ENCODE measurements around the gene LIPC. TPM values are rescaled to one million over a fixed set of nuclear protein-coding genes. Genes with fewer than 3 reads are reported as not detected.

Gene LIPC
- total and polyA plus RNA-seq, 10 of the 15 experiments (the other 5 are each of a cell fraction or from before 2014, with no cell fraction given): 0.06 to 0.31 (median 0.16) TPM; not detected in 1

DNA sequence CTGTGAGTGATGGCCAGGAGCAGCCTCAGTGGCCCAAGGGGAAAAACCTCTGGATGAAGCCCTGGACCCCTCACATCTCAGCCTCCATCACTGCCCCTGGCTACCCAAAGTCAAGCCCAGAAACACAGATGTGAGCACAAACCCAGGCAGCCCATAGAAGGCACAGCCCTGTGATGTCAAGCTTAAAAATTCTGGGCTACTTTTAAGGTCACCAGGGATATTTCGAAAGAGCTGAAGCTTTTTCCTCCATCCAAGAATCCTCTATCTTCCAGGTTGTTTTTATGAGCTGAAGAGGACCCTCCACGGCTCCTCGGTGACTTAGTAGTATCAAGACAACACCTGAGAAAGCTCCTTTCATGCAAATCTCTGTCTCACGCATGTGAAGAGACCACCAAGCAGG is 11.5 kb downstream of the LIPC start:
- no peak for DNase-seq (ENCODE audit: low read depth, low spot score)
- CTCF ChIA-PET: interaction anchor here (1.0 kb wide), 2 partner anchors 26 to 576 kb away, joined by 3 read pairs; no protein-coding TSS in a partner anchor
- Histone ChIP-seq H3K79me2 (ENCODE audit: control insufficient read depth, insufficient read depth, low read length) (no peaks in the 10 kb centered on the region), H3K9me3 (replicated peaks; ENCODE audit: control insufficient read depth, insufficient read depth, low read length) (no peaks in the 10 kb centered on the region), H2AFZ (ENCODE audit: control insufficient read depth, low read depth, low read length) (no peak overlapping the region), H3K4me1 (ENCODE audit: control insufficient read depth, insufficient read depth, low read length) (no peaks in the 10 kb centered on the region), H3K4me2 (ENCODE audit: control insufficient read depth, insufficient read depth) (no peak overlapping the region), H3K27ac (ENCODE audit: control insufficient read depth, insufficient read depth) (no peak overlapping the region), H3K27me3 (replicated peaks in 1 of 2; ENCODE audit: control insufficient read depth in 2 of 2, insufficient read depth in 2 of 2, low read length in 1 of 2) (no peaks in the 10 kb centered on the region), H3K4me3 (no peak overlapping the region), H3K9ac (ENCODE audit: control insufficient read depth, insufficient read depth, low read length) (no peak overlapping the region), H3K36me3 (ENCODE audit: control insufficient read depth in 2 of 2, insufficient read depth in 2 of 2, low read length in 1 of 2) (no peaks in the 10 kb centered on the region), H4K20me1 (ENCODE audit: control insufficient read depth, insufficient read depth) (no peaks in the 10 kb centered on the region)
- ATAC-seq: no peak
- 72% methylated on average over 4 of the region's 4 CpGs for WGBS (ENCODE audit: insufficient coverage, insufficient replicate concordance, low lambda C conversion rate, missing lambda C conversion rate)
- RAD21 ChIA-PET (ENCODE audit: unreplicated experiment): interaction anchor here (0.6 to 0.7 kb wide), 2 partner anchors 174 to 216 kb away, joined by 3 read pairs; no protein-coding TSS in a partner anchor
- no peak for FAIRE-seq
- intact Hi-C loops (cut with micrococcal nuclease; ENCODE audit: unreplicated experiment) (no loop called here), in situ Hi-C loops (cut with MboI) (no loop called here)
- BruUV-seq (replicated peaks): no TSS peak
- TF ChIP-seq KLF5 (IDR thresholded peaks at IDR 0.05; ENCODE audit: partially characterized antibody) (no peak), NR2C1 (IDR thresholded peaks at IDR 0.05) (no peak), CHD4 (IDR thresholded peaks at IDR 0.05) (no peak), HCFC1 (IDR thresholded peaks at IDR 0.05; ENCODE audit: low read length) (no peak)
- POLR2A ChIA-PET: no interaction called here
- SMC1A ChIA-PET (ENCODE audit: uncharacterized antibody, unreplicated experiment): no interaction called here

DNA sequence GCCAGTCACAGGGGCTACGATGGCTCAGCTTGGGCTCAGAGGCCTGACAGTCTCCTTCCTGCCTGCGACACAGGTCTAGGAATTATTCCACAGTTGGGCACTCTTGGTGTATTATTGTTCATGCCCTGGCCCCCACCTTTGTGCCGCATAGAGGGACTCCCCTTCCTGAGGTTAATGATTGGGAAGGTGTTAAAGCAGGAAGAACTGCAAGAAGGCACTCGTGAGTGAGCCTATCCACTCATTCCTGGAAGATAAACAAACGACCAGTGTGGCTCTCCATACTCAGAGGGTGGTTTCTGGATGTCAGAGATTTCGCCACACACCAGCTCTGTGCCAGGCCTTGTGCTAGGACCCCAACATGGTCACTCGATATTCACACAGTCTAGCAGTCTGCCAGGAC is 12.3 kb downstream of the LIPC start:
- in situ Hi-C loops (cut with MboI) (no loop called here), intact Hi-C loops (cut with micrococcal nuclease; ENCODE audit: unreplicated experiment) (no loop called here)
- Histone ChIP-seq H3K9ac (ENCODE audit: control insufficient read depth, insufficient read depth, low read length) (no peak overlapping the region), H2AFZ (ENCODE audit: control insufficient read depth, low read depth, low read length) (no peak overlapping the region), H4K20me1 (ENCODE audit: control insufficient read depth, insufficient read depth) (no peaks in the 10 kb centered on the region), H3K27ac (ENCODE audit: control insufficient read depth, insufficient read depth) (no peak overlapping the region), H3K9me3 (replicated peaks; ENCODE audit: control insufficient read depth, insufficient read depth, low read length) (no peaks in the 10 kb centered on the region), H3K4me3 (no peak overlapping the region), H3K36me3 (ENCODE audit: control insufficient read depth in 2 of 2, insufficient read depth in 2 of 2, low read length in 1 of 2) (no peaks in the 10 kb centered on the region), H3K79me2 (ENCODE audit: control insufficient read depth, insufficient read depth, low read length) (no peaks in the 10 kb centered on the region), H3K4me2 (ENCODE audit: control insufficient read depth, insufficient read depth) (no peak overlapping the region), H3K27me3 (replicated peaks in 1 of 2; ENCODE audit: control insufficient read depth in 2 of 2, insufficient read depth in 2 of 2, low read length in 1 of 2) (no peaks in the 10 kb centered on the region), H3K4me1 (ENCODE audit: control insufficient read depth, insufficient read depth, low read length) (no peaks in the 10 kb centered on the region)
- POLR2A ChIA-PET: no interaction called here
- WGBS (ENCODE audit: insufficient coverage, insufficient replicate concordance, low lambda C conversion rate, missing lambda C conversion rate): 54% methylated on average over 7 of the region's 7 CpGs
- DNase-seq (ENCODE audit: low read depth, low spot score): no peak
- FAIRE-seq: no peak
- no TSS peak for BruUV-seq (replicated peaks)
- CTCF ChIA-PET: interaction anchor here (1.0 kb wide), 1 partner anchor 26 kb away, joined by 3 read pairs; no protein-coding TSS in a partner anchor
- RAD21 ChIA-PET (ENCODE audit: unreplicated experiment): no interaction called here
- SMC1A ChIA-PET (ENCODE audit: uncharacterized antibody, unreplicated experiment): no interaction called here
- no peak for ATAC-seq
- TF ChIP-seq, protein P1, sequence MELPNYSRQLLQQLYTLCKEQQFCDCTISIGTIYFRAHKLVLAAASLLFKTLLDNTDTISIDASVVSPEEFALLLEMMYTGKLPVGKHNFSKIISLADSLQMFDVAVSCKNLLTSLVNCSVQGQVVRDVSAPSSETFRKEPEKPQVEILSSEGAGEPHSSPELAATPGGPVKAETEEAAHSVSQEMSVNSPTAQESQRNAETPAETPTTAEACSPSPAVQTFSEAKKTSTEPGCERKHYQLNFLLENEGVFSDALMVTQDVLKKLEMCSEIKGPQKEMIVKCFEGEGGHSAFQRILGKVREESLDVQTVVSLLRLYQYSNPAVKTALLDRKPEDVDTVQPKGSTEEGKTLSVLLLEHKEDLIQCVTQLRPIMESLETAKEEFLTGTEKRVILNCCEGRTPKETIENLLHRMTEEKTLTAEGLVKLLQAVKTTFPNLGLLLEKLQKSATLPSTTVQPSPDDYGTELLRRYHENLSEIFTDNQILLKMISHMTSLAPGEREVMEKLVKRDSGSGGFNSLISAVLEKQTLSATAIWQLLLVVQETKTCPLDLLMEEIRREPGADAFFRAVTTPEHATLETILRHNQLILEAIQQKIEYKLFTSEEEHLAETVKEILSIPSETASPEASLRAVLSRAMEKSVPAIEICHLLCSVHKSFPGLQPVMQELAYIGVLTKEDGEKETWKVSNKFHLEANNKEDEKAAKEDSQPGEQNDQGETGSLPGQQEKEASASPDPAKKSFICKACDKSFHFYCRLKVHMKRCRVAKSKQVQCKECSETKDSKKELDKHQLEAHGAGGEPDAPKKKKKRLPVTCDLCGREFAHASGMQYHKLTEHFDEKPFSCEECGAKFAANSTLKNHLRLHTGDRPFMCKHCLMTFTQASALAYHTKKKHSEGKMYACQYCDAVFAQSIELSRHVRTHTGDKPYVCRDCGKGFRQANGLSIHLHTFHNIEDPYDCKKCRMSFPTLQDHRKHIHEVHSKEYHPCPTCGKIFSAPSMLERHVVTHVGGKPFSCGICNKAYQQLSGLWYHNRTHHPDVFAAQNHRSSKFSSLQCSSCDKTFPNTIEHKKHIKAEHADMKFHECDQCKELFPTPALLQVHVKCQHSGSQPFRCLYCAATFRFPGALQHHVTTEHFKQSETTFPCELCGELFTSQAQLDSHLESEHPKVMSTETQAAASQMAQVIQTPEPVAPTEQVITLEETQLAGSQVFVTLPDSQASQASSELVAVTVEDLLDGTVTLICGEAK (IDR thresholded peaks at IDR 0.05; ENCODE audit: borderline replicate concordance): no peak
- TF ChIP-seq, protein P2, sequence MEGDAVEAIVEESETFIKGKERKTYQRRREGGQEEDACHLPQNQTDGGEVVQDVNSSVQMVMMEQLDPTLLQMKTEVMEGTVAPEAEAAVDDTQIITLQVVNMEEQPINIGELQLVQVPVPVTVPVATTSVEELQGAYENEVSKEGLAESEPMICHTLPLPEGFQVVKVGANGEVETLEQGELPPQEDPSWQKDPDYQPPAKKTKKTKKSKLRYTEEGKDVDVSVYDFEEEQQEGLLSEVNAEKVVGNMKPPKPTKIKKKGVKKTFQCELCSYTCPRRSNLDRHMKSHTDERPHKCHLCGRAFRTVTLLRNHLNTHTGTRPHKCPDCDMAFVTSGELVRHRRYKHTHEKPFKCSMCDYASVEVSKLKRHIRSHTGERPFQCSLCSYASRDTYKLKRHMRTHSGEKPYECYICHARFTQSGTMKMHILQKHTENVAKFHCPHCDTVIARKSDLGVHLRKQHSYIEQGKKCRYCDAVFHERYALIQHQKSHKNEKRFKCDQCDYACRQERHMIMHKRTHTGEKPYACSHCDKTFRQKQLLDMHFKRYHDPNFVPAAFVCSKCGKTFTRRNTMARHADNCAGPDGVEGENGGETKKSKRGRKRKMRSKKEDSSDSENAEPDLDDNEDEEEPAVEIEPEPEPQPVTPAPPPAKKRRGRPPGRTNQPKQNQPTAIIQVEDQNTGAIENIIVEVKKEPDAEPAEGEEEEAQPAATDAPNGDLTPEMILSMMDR (IDR thresholded peaks at IDR 0.05 in 2 of 3, conservative IDR thresholded peaks at IDR 0.05 in 1 of 3; ENCODE audit: control insufficient read depth in 2 of 3, extremely low read depth in 1 of 3, insufficient read depth in 1 of 3, low read depth in 3 of 3, low read length in 3 of 3): no peak
- TF ChIP-seq, protein P3, sequence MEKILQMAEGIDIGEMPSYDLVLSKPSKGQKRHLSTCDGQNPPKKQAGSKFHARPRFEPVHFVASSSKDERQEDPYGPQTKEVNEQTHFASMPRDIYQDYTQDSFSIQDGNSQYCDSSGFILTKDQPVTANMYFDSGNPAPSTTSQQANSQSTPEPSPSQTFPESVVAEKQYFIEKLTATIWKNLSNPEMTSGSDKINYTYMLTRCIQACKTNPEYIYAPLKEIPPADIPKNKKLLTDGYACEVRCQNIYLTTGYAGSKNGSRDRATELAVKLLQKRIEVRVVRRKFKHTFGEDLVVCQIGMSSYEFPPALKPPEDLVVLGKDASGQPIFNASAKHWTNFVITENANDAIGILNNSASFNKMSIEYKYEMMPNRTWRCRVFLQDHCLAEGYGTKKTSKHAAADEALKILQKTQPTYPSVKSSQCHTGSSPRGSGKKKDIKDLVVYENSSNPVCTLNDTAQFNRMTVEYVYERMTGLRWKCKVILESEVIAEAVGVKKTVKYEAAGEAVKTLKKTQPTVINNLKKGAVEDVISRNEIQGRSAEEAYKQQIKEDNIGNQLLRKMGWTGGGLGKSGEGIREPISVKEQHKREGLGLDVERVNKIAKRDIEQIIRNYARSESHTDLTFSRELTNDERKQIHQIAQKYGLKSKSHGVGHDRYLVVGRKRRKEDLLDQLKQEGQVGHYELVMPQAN (conservative IDR thresholded peaks at IDR 0.05): no peak
- TF ChIP-seq CEBPB (IDR thresholded peaks at IDR 0.05; ENCODE audit: borderline replicate concordance in 1 of 2, low read depth in 2 of 2, low read length in 2 of 2) (no peak), KAT2A (conservative IDR thresholded peaks at IDR 0.05; ENCODE audit: control insufficient read depth, low read depth, low read length) (no peak)

Measured in GM12878 (cell line).